ENCODE measurements around the gene ATP8B4.
"Not testable (repeated sequence)": the region's sequence is repeated elsewhere in the genome, so short reads cannot be mapped to it uniquely, and the experiment has no call there.

ATP8B4 gene

GRCh38 chr15:50140098-50140497, 21.1 kb upstream of the ATP8B4 start:
- no peak for DNase-seq

- DNase-seq = no peak
Observed at GRCh38 chr15:50138391-50138790, 19.4 kb upstream of the ATP8B4 start.

- no peak for DNase-seq
Observed at GRCh38 chr15:50137893-50138292, 18.9 kb upstream of the ATP8B4 start.

GRCh38 chr15:50137330-50137761, 18.3 kb upstream of the ATP8B4 start:
- peak; percentile 7 for DNase-seq

GRCh38 chr15:50135031-50135551, 16.1 kb upstream of the ATP8B4 start:
- DNase-seq = no peak

GRCh38 chr15:50134524-50135024, 15.5 kb upstream of the ATP8B4 start:
- DNase-seq = no peak

GRCh38 chr15:50132251-50132984, 13.4 kb upstream of the ATP8B4 start:
- DNase-seq = not testable (repeated sequence)

GRCh38 chr15:50131617-50132016, 12.6 kb upstream of the ATP8B4 start:
- DNase-seq = no peak

GRCh38 chr15:50128266-50128665, 9.2 kb upstream of the ATP8B4 start:
- no peak for DNase-seq

- DNase-seq = no peak
Observed at GRCh38 chr15:50127255-50127777, 8.3 kb upstream of the ATP8B4 start.

GRCh38 chr15:50126072-50126471, 7.0 kb upstream of the ATP8B4 start:
- DNase-seq = no peak

GRCh38 chr15:50124631-50125030, 5.6 kb upstream of the ATP8B4 start:
- no peak for DNase-seq

- DNase-seq = no peak
Observed at GRCh38 chr15:50123861-50124557, 5.0 kb upstream of the ATP8B4 start.

GRCh38 chr15:50120729-50121128, 1.7 kb upstream of the ATP8B4 start:
- DNase-seq = no peak

GRCh38 chr15:50117431-50118027, 1.5 kb downstream of the ATP8B4 start:
- DNase-seq = no peak

GRCh38 chr15:50116477-50116876, 2.6 kb downstream of the ATP8B4 start:
- DNase-seq = no peak

GRCh38 chr15:50113992-50114780, 4.8 kb downstream of the ATP8B4 start:
- no peak for DNase-seq

- DNase-seq = no peak
Observed at GRCh38 chr15:50113187-50113505, 5.9 kb downstream of the ATP8B4 start.

GRCh38 chr15:50112488-50113186, 6.4 kb downstream of the ATP8B4 start:
- DNase-seq = no peak

- no peak for DNase-seq
Observed at GRCh38 chr15:50110285-50110684, 8.7 kb downstream of the ATP8B4 start.

- no peak for DNase-seq
Observed at GRCh38 chr15:50109076-50109987, 9.7 kb downstream of the ATP8B4 start.
